SU-DHL-6 (cell line): ENCODE measurements around the gene POP4.

Source experiments
- CTCF ChIP-seq: fragments of 200-600 bp; sonication (generic); IDR thresholded peaks from one replicate; pipeline ENCODE4 v1.5.1; 2017; ENCODE audit warnings: antibody characterized with exemption, mild to moderate bottlenecking, low read length, moderate library complexity; ENCODE audit not compliant: insufficient read depth, poor library complexity, severe bottlenecking
- EZH2phosphoT487 ChIP-seq: fragments of 200-600 bp; sonication (generic), shearing (Covaris generic); conservative IDR thresholded peaks from 2 replicates; pipeline ENCODE4 v1.6.1; 2018; ENCODE audit warnings: mild to moderate bottlenecking, antibody characterized with exemption, low read length, moderate library complexity, mixed read lengths

GRCh38 chr19:29564574-29565005 is 41.5 kb upstream of the POP4 start:
- TF ChIP-seq CTCF = no peak
- no peak for TF ChIP-seq EZH2phosphoT487
